ENCODE data around the gene LITAFD. TPM values are rescaled to one million over a fixed set of nuclear protein-coding genes. Genes with fewer than 3 reads are reported as not detected.

The LITAFD gene
- total and polyA plus RNA-seq, 2 of the 4 experiments (the other 2 are of a cell fraction): not detected

DNA sequence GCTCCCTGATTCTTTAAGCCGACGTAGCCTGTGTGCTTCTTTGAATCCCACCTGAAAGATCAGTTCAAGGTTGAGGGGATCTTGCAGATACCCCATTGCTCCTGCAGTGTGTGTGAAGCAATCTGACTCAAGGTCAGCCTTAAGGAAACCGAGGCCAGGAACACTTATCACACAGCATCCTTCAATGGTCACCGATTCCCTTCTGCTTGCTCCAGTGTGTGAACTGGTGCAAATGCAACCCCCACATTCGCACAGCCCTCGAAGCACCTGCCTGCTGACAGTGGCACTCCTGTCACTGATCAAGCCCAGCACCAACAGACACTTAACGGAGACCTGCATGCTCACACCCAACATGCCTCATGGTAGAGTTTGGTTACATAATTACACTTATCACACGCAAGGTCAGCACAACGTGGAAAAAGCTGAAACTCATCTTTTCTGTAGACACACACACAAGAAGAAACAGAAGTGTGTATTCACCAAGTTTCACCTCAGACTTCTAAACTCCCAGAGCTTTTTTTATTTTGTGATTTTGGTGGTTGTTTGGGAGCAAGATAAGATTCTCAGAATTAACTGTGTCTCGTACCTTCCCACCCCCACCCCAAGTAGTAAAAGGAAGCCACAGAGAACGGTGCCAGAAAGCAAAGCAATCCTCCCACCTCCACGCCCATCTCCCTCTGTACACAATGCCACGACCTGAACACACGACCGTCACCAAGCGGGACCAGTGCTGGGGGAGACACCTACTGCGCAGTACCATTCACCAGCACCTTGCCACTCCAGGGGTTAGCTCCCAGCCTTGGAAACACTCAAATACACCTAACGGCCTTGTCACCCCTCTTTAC is 37.2 kb downstream of the LITAFD start:
- in situ Hi-C loops (cut with MboI; ENCODE audit: low sequenced_read_pairs): no loop called here
- Histone ChIP-seq H2BK120ac (ENCODE audit: low read depth, low read length) (no peak overlapping the region), H2BK15ac (ENCODE audit: low read depth, low read length) (no peak overlapping the region)

More for the DNA sequence above, 37.2 kb downstream of the LITAFD start:
- Histone ChIP-seq H3K23ac (ENCODE audit: low read depth, low read length) (no peak overlapping the region), H2BK5ac (ENCODE audit: low read depth, low read length, poor library complexity, severe bottlenecking) (no peak overlapping the region), H3K9me1 (ENCODE audit: insufficient read depth, low read length) (peaks cover 8% of the 10 kb centered on the region), H3K4me1 (ENCODE audit: control insufficient read depth, insufficient read depth, low read length) (no peaks in the 10 kb centered on the region; the same call in 1 of the 2 replicates), H4K20me1 (ENCODE audit: insufficient read depth, low read length) (peaks cover 28% of the 10 kb centered on the region), H4K91ac (ENCODE audit: insufficient read depth, low read depth, low read length) (no peak overlapping the region), H3K14ac (replicated peaks; ENCODE audit: low read depth, low read length) (no peak overlapping the region), H3K56ac (ENCODE audit: extremely low read depth, insufficient read depth, low read length) (no peak overlapping the region), H3K4ac (ENCODE audit: low read depth, low read length) (no peak overlapping the region), H3K27ac (ENCODE audit: insufficient read depth, low read length) (no peak overlapping the region), H3K36me3 (ENCODE audit: control insufficient read depth, insufficient read depth, low read length) (peaks cover 50% of the 10 kb centered on the region), H3K27me3 (ENCODE audit: control insufficient read depth, insufficient read depth, low read length) (no peaks in the 10 kb centered on the region), H4K8ac (ENCODE audit: low read depth in 2 of 2, low read length in 2 of 2) (no peak overlapping the region), H2AFZ (replicated peaks; ENCODE audit: low read length, poor library complexity) (no peak overlapping the region), H3K9ac (ENCODE audit: low read depth, low read length) (no peak overlapping the region), H2AK9ac (replicated peaks; ENCODE audit: low read depth, low read length, poor library complexity) (no peak overlapping the region), H3K79me1 (ENCODE audit: low read depth in 1 of 2, low read length in 2 of 2) (peaks cover 30 to 41% of the 10 kb centered on the region in 2 experiments), H3K18ac (ENCODE audit: low read depth, low read length) (no peak overlapping the region), H3K4me2 (ENCODE audit: low read depth, low read length) (no peak overlapping the region), H4K5ac (ENCODE audit: low read depth, low read length) (no peak overlapping the region), H3K4me3 (ENCODE audit: insufficient read depth, low read depth, low read length) (no peak overlapping the region), H2AK5ac (ENCODE audit: low read depth, low read length) (no peak overlapping the region), H3K9me3 (ENCODE audit: control insufficient read depth, insufficient read depth, low read length) (no peaks in the 10 kb centered on the region), H2BK20ac (ENCODE audit: low read depth, low read length) (no peak overlapping the region)
- POLR2A ChIA-PET (ENCODE audit: unreplicated experiment): interaction anchor here (0.6 kb wide), 1 partner anchor 24 kb away, joined by 3 read pairs; no protein-coding TSS in a partner anchor
- no peak for TF ChIP-seq CHD1 (IDR thresholded peaks at IDR 0.05; ENCODE audit: low read depth, low read length)
- TF ChIP-seq RFX5 (IDR thresholded peaks at IDR 0.05; ENCODE audit: low read depth, low read length): no peak
- TF ChIP-seq SMC3 (IDR thresholded peaks at IDR 0.05; ENCODE audit: low read depth, low read length): no peak
- no peak for TF ChIP-seq NFE2L2 (IDR thresholded peaks at IDR 0.05; ENCODE audit: low read depth, low read length)
- no peak for TF ChIP-seq MXI1 (IDR thresholded peaks at IDR 0.05; ENCODE audit: borderline replicate concordance, low read depth, low read length)
- TF ChIP-seq, protein P1, sequence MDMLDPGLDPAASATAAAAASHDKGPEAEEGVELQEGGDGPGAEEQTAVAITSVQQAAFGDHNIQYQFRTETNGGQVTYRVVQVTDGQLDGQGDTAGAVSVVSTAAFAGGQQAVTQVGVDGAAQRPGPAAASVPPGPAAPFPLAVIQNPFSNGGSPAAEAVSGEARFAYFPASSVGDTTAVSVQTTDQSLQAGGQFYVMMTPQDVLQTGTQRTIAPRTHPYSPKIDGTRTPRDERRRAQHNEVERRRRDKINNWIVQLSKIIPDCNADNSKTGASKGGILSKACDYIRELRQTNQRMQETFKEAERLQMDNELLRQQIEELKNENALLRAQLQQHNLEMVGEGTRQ (IDR thresholded peaks at IDR 0.05; ENCODE audit: low read depth, low read length): no peak
- TF ChIP-seq, protein P2, sequence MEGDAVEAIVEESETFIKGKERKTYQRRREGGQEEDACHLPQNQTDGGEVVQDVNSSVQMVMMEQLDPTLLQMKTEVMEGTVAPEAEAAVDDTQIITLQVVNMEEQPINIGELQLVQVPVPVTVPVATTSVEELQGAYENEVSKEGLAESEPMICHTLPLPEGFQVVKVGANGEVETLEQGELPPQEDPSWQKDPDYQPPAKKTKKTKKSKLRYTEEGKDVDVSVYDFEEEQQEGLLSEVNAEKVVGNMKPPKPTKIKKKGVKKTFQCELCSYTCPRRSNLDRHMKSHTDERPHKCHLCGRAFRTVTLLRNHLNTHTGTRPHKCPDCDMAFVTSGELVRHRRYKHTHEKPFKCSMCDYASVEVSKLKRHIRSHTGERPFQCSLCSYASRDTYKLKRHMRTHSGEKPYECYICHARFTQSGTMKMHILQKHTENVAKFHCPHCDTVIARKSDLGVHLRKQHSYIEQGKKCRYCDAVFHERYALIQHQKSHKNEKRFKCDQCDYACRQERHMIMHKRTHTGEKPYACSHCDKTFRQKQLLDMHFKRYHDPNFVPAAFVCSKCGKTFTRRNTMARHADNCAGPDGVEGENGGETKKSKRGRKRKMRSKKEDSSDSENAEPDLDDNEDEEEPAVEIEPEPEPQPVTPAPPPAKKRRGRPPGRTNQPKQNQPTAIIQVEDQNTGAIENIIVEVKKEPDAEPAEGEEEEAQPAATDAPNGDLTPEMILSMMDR (conservative IDR thresholded peaks at IDR 0.05; ENCODE audit: low read depth, low read length): no peak
- ATAC-seq (ENCODE audit: low read depth) (no peak), DNase-seq (no peak)
- 100% methylated on average over 6 of the region's 18 CpGs; no CpG with 5 or more reads in 1 of the 2 experiments for WGBS, 2 experiments (ENCODE audit: extremely low coverage in 2 of 2, insufficient read length in 1 of 2)
- BruUV-seq (replicated peaks): no TSS peak
- CTCF ChIA-PET: interaction anchor here (0.9 to 1.1 kb wide), 2 partner anchors 10 to 90 kb away, joined by 3 read pairs; no protein-coding TSS in a partner anchor
- intact Hi-C loops (cut with micrococcal nuclease): no loop called here
- dilution Hi-C loops (cut with HindIII; ENCODE audit: low sequenced_read_pairs, unreplicated experiment): no loop called here
